MM.1S (cell line): ENCODE results near the gene PYCARD.

ENCODE experiments used
- EZH2 ChIP-seq: fragments of 300-600 bp; sonication (generic); optimal IDR thresholded peaks from 2 replicates; pipeline ENCODE3; 2017; ENCODE audit warnings: low read depth, mild to moderate bottlenecking, antibody characterized with exemption, low read length, mixed read lengths
- TF ChIP-seq, protein P1 (sequence below): fragments of 300-600 bp; sonication (generic); IDR thresholded peaks from 2 replicates; pipeline ENCODE4 v1.5.1; 2016; ENCODE audit warnings: antibody characterized with exemption, low read length, mixed read lengths

DNA sequence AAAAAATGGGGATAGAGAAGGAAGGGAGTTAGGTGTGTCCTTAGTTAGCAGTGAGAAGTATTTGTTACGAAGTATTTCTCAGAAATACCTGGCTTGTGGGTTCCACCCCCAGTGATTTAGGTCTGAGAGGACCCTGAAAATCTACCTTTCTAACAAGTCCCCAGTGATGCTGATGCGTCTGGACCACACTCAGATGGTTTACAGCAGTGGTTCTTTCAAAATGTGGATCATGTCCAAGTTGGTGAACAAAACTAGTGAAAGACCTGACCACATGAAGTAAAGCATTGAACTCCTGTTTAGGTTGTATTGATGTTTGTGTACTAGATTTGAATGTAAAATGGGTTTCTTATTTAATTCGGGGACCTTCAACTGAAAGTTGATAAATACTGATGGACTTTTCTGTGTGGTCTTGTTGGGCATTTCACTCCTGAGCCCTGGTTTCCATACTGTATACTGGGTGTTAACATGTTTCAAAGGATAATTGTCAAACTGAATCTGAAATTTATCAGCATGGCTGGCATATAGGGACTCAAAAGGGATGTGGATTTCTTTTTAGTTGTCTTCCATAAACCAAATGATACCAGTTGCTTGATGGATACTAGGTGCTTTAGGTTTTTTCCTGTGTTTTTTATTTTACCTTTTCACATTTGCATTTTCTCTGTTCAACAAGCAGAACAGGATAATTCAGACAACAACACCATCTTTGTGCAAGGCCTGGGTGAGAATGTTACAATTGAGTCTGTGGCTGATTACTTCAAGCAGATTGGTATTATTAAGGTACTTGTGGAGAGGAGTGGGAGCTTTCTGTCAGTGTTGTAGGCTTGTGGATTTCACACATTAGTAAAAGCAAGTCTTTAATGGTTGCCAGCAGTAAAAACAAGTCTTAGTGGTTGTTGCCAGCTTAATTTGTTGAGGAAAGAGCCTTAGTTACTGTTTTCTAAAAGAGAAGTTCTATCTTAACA, 13.8 kb downstream of the PYCARD start:
- TF ChIP-seq, protein P1, sequence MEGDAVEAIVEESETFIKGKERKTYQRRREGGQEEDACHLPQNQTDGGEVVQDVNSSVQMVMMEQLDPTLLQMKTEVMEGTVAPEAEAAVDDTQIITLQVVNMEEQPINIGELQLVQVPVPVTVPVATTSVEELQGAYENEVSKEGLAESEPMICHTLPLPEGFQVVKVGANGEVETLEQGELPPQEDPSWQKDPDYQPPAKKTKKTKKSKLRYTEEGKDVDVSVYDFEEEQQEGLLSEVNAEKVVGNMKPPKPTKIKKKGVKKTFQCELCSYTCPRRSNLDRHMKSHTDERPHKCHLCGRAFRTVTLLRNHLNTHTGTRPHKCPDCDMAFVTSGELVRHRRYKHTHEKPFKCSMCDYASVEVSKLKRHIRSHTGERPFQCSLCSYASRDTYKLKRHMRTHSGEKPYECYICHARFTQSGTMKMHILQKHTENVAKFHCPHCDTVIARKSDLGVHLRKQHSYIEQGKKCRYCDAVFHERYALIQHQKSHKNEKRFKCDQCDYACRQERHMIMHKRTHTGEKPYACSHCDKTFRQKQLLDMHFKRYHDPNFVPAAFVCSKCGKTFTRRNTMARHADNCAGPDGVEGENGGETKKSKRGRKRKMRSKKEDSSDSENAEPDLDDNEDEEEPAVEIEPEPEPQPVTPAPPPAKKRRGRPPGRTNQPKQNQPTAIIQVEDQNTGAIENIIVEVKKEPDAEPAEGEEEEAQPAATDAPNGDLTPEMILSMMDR = no peak
- no peak for TF ChIP-seq EZH2
